ENCODE results near the gene SMAD1.

DNA sequence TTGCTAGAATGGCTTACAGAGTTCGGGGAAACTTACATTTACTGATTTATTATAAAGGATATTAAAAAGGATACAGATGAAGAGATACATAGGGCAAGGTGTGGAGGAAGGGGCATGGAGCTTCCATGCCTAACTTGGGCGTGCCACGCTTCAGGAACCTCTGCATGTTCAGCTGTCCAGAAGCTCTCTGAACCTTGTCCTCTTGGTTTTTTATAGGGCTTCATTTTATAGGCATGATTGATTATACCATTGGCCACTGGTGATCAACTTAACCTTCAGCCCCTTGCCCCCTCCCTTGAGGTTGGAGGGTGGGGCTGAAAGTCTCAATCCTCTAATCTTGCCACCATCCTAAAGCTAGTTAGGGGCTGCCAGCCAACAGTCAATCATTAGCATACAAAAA lies 10.7 kb downstream of the SMAD1 start:
- TF ChIP-seq, protein P1, sequence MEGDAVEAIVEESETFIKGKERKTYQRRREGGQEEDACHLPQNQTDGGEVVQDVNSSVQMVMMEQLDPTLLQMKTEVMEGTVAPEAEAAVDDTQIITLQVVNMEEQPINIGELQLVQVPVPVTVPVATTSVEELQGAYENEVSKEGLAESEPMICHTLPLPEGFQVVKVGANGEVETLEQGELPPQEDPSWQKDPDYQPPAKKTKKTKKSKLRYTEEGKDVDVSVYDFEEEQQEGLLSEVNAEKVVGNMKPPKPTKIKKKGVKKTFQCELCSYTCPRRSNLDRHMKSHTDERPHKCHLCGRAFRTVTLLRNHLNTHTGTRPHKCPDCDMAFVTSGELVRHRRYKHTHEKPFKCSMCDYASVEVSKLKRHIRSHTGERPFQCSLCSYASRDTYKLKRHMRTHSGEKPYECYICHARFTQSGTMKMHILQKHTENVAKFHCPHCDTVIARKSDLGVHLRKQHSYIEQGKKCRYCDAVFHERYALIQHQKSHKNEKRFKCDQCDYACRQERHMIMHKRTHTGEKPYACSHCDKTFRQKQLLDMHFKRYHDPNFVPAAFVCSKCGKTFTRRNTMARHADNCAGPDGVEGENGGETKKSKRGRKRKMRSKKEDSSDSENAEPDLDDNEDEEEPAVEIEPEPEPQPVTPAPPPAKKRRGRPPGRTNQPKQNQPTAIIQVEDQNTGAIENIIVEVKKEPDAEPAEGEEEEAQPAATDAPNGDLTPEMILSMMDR (IDR thresholded peaks at IDR 0.05; ENCODE audit: low read length): no peak
- TF ChIP-seq EZH2 (optimal IDR thresholded peaks at IDR 0.05; ENCODE audit: low read depth, low read length): no peak

All from MM.1S (cell line).